Stimulated activated effector memory CD8-positive, alpha-beta T cell treated with anti-CD3 and anti-CD28 coated beads, Interleukin-12 subunit alpha, Interleukin-12 subunit beta, amount 100 ng/mL, for 72 hours (primary cell): ENCODE results near the gene TRA2B.

Experiments
- ATAC-seq: fragments of 150-1000 bp; cut with Tn5 transposase; 2 replicates; pipeline ENCODE4 v1.10.0; 2021
- DNase-seq, 2 donors: peaks; one replicate each; pipeline ENCODE4 v3.0.0; 2021 to 2022; ENCODE audit warnings: low spot score in 2 of 2
- H3K27ac Mint-ChIP-seq: one replicate; pipeline ENCODE4 v1.8.0; 2022; ENCODE audit warnings: mild to moderate bottlenecking, mixed read lengths
- H3K36me3 Mint-ChIP-seq: one replicate; pipeline ENCODE4 v1.8.0; 2022; ENCODE audit warnings: mild to moderate bottlenecking, mixed read lengths
- H3K4me1 Mint-ChIP-seq: one replicate; pipeline ENCODE4 v1.8.0; 2022; ENCODE audit warnings: mixed read lengths
- H3K4me3 Mint-ChIP-seq: one replicate; pipeline ENCODE4 v1.8.0; 2022; ENCODE audit warnings: mild to moderate bottlenecking, mixed read lengths
- H3K9me3 Mint-ChIP-seq: one replicate; pipeline ENCODE4 v1.8.0; 2022; ENCODE audit warnings: mixed read lengths

Gene TRA2B

GRCh38 chr3:185881926-185882325 lies 55.9 kb downstream of the TRA2B start:
- Mint-ChIP-seq H3K4me1 (no peaks in the 10 kb centered on the region), H3K9me3 (no peaks in the 10 kb centered on the region), H3K36me3 (no peaks in the 10 kb centered on the region)

GRCh38 chr3:185880600-185880999 lies 57.2 kb downstream of the TRA2B start:
- Mint-ChIP-seq H3K9me3 (no peaks in the 10 kb centered on the region), H3K4me3 (no peak overlapping the region), H3K27ac (no peak overlapping the region), H3K36me3 (no peaks in the 10 kb centered on the region), H3K4me1 (no peaks in the 10 kb centered on the region)
- no peak for ATAC-seq
- DNase-seq: no peak

More at GRCh38 chr3:185881926-185882325, 55.9 kb downstream of the TRA2B start:
- Mint-ChIP-seq H3K27ac (no peak overlapping the region), H3K4me3 (no peak overlapping the region)
- ATAC-seq (no peak), DNase-seq (no peak)

GRCh38 chr3:185878920-185879319 lies 58.9 kb downstream of the TRA2B start:
- no peak for DNase-seq

GRCh38 chr3:185874119-185874518 lies 63.7 kb downstream of the TRA2B start:
- DNase-seq (no peak), ATAC-seq (no peak)
- no peaks in the 10 kb centered on the region for H3K36me3 Mint-ChIP-seq
- no peaks in the 10 kb centered on the region for H3K9me3 Mint-ChIP-seq
- no peak overlapping the region for H3K27ac Mint-ChIP-seq
- H3K4me1 Mint-ChIP-seq: no peaks in the 10 kb centered on the region
- no peak overlapping the region for H3K4me3 Mint-ChIP-seq

More at GRCh38 chr3:185878920-185879319, 58.9 kb downstream of the TRA2B start:
- H3K4me1 Mint-ChIP-seq: no peaks in the 10 kb centered on the region
- no peak for ATAC-seq
- H3K27ac Mint-ChIP-seq: no peak overlapping the region
- no peaks in the 10 kb centered on the region for H3K36me3 Mint-ChIP-seq
- H3K4me3 Mint-ChIP-seq: no peak overlapping the region
- no peaks in the 10 kb centered on the region for H3K9me3 Mint-ChIP-seq

GRCh38 chr3:185867650-185868049 lies 70.2 kb downstream of the TRA2B start:
- H3K36me3 Mint-ChIP-seq: no peaks in the 10 kb centered on the region
- H3K27ac Mint-ChIP-seq: no peak overlapping the region
- H3K9me3 Mint-ChIP-seq: no peaks in the 10 kb centered on the region
- ATAC-seq (no peak), DNase-seq (no peak)
- no peak overlapping the region for H3K4me3 Mint-ChIP-seq
- H3K4me1 Mint-ChIP-seq: no peaks in the 10 kb centered on the region

GRCh38 chr3:185866995-185867394 lies 70.8 kb downstream of the TRA2B start:
- H3K4me3 Mint-ChIP-seq: no peak overlapping the region
- H3K36me3 Mint-ChIP-seq: no peaks in the 10 kb centered on the region
- DNase-seq (no peak), ATAC-seq (no peak)
- H3K4me1 Mint-ChIP-seq: no peaks in the 10 kb centered on the region
- no peak overlapping the region for H3K27ac Mint-ChIP-seq
- H3K9me3 Mint-ChIP-seq: no peaks in the 10 kb centered on the region

GRCh38 chr3:185866555-185866954 lies 71.3 kb downstream of the TRA2B start:
- Mint-ChIP-seq H3K4me1 (no peaks in the 10 kb centered on the region), H3K9me3 (no peaks in the 10 kb centered on the region), H3K4me3 (no peak overlapping the region), H3K36me3 (no peaks in the 10 kb centered on the region), H3K27ac (no peak overlapping the region)
- ATAC-seq (no peak), DNase-seq (no peak)
